Measurements from ENCODE around the gene DIRAS3.
"Not testable (repeated sequence)": the region's sequence is repeated elsewhere in the genome, so short reads cannot be mapped to it uniquely, and the experiment has no call there.

Gene DIRAS3

GRCh38 chr1:68049941-68050878 lies at the start of gene DIRAS3:
Gene DIRAS3, minus strand, starts transcription at chr1:68050627. Its CDS starts 3,330 bp downstream, at chr1:68047297.
- Histone ChIP-seq H3K27me3 (ENCODE audit: insufficient read depth, low read length) (no peaks in the 10 kb centered on the region), H3K36me3 (ENCODE audit: insufficient read depth, low read depth, low read length) (no peaks in the 10 kb centered on the region), H3K27ac (ENCODE audit: low read length) (no peak within 1 kb of the TSS), H3K4me3 (ENCODE audit: low read length) (no peak within 1 kb of the TSS), H3K4me1 (ENCODE audit: insufficient read depth, low read length) (peaks cover 8% of the 10 kb centered on the region), H3K9me3 (ENCODE audit: insufficient read depth, low read depth, low read length) (no peaks in the 10 kb centered on the region; the same call in 1 of the 2 replicates), H3K9ac (ENCODE audit: low read depth, low read length) (no peak within 1 kb of the TSS)

DNA sequence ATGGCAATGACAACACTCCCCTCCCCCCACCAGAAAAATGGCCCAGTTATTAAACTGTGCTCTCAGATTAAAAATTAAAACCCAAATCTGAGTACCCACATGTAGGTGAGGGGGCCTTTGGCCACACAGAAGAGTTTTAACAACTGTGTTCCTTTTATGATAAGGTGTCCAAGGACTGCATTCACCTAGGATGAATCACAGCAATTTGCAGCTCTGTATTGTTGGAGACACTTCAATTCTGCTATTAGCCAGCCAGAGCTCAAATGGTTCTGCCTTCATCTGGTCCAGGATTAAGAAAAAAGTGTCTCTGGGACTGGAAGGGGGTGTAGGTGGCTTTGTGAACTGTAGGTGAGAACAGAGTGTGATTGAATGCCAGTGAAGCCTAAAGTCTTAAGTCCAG lies 43.3 kb upstream of the DIRAS3 start:
- no peaks in the 10 kb centered on the region for H3K4me1 ChIP-seq (ENCODE audit: insufficient read depth, low read length)
- no peak overlapping the region for H3K4me3 ChIP-seq (ENCODE audit: low read length)
- H3K9me3 ChIP-seq (ENCODE audit: insufficient read depth, low read depth, low read length) = no peaks in the 10 kb centered on the region
- no peaks in the 10 kb centered on the region for H3K36me3 ChIP-seq (ENCODE audit: insufficient read depth, low read depth, low read length)
- no peaks in the 10 kb centered on the region for H3K27me3 ChIP-seq (ENCODE audit: insufficient read depth, low read length)
- H3K27ac ChIP-seq (ENCODE audit: low read length) = no peak overlapping the region
- no peak overlapping the region for H3K9ac ChIP-seq (ENCODE audit: low read depth, low read length)

- H3K27ac ChIP-seq (ENCODE audit: low read length) = no peak overlapping the region
- no peak overlapping the region for H3K4me3 ChIP-seq (ENCODE audit: low read length)
- no peaks in the 10 kb centered on the region for H3K36me3 ChIP-seq (ENCODE audit: insufficient read depth, low read depth, low read length)
- no peak overlapping the region for H3K9ac ChIP-seq (ENCODE audit: low read depth, low read length)
- no peaks in the 10 kb centered on the region for H3K9me3 ChIP-seq (ENCODE audit: insufficient read depth, low read depth, low read length)
- no peaks in the 10 kb centered on the region for H3K4me1 ChIP-seq (ENCODE audit: insufficient read depth, low read length)
- no peaks in the 10 kb centered on the region for H3K27me3 ChIP-seq (ENCODE audit: insufficient read depth, low read length)
Measured at GRCh38 chr1:68087184-68087583, 36.8 kb upstream of the DIRAS3 start.

DNA sequence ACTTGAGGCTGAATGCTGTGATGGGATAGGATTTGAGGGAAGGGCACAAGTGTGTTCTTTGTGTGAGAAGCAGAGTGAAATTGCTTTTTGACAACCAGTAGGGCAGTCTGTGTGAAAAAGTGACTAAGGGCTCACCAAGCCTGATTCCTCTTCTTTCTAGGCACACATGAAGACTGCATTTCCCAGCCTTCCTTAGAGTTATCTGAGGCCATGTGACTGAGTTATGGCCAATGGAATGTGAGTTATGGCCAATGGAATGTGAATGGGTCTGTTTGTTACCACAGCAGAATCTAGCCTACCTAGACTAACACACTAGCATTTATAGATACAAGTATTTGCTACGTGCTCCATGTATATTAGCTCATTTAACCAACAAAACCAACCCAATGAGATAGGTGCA lies 35.3 kb upstream of the DIRAS3 start:
- no peaks in the 10 kb centered on the region for H3K4me1 ChIP-seq (ENCODE audit: insufficient read depth, low read length)
- H3K9me3 ChIP-seq (ENCODE audit: insufficient read depth, low read depth, low read length) = no peaks in the 10 kb centered on the region
- H3K27me3 ChIP-seq (ENCODE audit: insufficient read depth, low read length) = no peaks in the 10 kb centered on the region
- H3K9ac ChIP-seq (ENCODE audit: low read depth, low read length) = no peak overlapping the region
- no peak overlapping the region for H3K27ac ChIP-seq (ENCODE audit: low read length)
- H3K4me3 ChIP-seq (ENCODE audit: low read length) = no peak overlapping the region
- no peaks in the 10 kb centered on the region for H3K36me3 ChIP-seq (ENCODE audit: insufficient read depth, low read depth, low read length)

GRCh38 chr1:68083686-68084085 lies 33.3 kb upstream of the DIRAS3 start:
- H3K27ac ChIP-seq (ENCODE audit: low read length) = no peak overlapping the region
- no peak overlapping the region for H3K4me3 ChIP-seq (ENCODE audit: low read length)
- H3K9me3 ChIP-seq (ENCODE audit: insufficient read depth, low read depth, low read length) = no peaks in the 10 kb centered on the region
- H3K9ac ChIP-seq (ENCODE audit: low read depth, low read length) = no peak overlapping the region
- no peaks in the 10 kb centered on the region for H3K4me1 ChIP-seq (ENCODE audit: insufficient read depth, low read length)
- no peaks in the 10 kb centered on the region for H3K36me3 ChIP-seq (ENCODE audit: insufficient read depth, low read depth, low read length)
- H3K27me3 ChIP-seq (ENCODE audit: insufficient read depth, low read length) = no peaks in the 10 kb centered on the region

DNA sequence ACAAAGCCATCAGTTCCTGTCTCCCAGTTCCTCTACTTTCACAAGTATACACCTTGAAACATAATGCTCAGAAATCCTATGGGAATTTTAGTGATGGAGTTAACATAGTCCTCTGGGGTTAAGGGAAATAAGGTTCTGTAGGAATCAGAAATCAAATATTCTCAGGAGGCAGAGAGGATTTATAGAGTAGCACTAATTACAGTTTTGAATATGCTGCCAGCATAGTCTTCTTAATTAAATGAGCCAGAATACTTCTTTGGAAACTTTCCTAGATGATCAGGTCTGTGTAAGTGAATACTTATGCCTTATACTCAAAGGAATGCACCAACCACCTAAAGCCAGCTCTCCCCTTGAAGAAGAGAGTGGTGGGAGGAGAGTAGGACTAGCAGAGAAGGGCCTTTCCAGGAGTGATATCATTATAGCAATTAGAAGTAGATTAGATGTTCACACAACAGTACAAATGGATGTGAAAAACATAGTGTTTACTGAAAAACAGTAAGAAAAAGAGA lies 31.4 kb upstream of the DIRAS3 start:
- H3K36me3 ChIP-seq (ENCODE audit: insufficient read depth, low read depth, low read length) = no peaks in the 10 kb centered on the region
- H3K9me3 ChIP-seq (ENCODE audit: insufficient read depth, low read depth, low read length) = no peaks in the 10 kb centered on the region
- no peak overlapping the region for H3K9ac ChIP-seq (ENCODE audit: low read depth, low read length)
- H3K4me1 ChIP-seq (ENCODE audit: insufficient read depth, low read length) = no peaks in the 10 kb centered on the region
- H3K4me3 ChIP-seq (ENCODE audit: low read length) = no peak overlapping the region
- no peaks in the 10 kb centered on the region for H3K27me3 ChIP-seq (ENCODE audit: insufficient read depth, low read length)
- H3K27ac ChIP-seq (ENCODE audit: low read length) = no peak overlapping the region

GRCh38 chr1:68078647-68079046 lies 28.2 kb upstream of the DIRAS3 start:
- Histone ChIP-seq H3K27me3 (ENCODE audit: insufficient read depth, low read length) (no peaks in the 10 kb centered on the region), H3K4me1 (ENCODE audit: insufficient read depth, low read length) (no peaks in the 10 kb centered on the region), H3K9ac (ENCODE audit: low read depth, low read length) (no peak overlapping the region), H3K36me3 (ENCODE audit: insufficient read depth, low read depth, low read length) (no peaks in the 10 kb centered on the region), H3K4me3 (ENCODE audit: low read length) (no peak overlapping the region), H3K27ac (ENCODE audit: low read length) (no peak overlapping the region), H3K9me3 (ENCODE audit: insufficient read depth, low read depth, low read length) (no peaks in the 10 kb centered on the region)

GRCh38 chr1:68074472-68074871 lies 24.0 kb upstream of the DIRAS3 start:
- Histone ChIP-seq H3K27me3 (ENCODE audit: insufficient read depth, low read length) (no peaks in the 10 kb centered on the region), H3K9me3 (ENCODE audit: insufficient read depth, low read depth, low read length) (no peaks in the 10 kb centered on the region), H3K27ac (ENCODE audit: low read length) (no peak overlapping the region), H3K4me3 (ENCODE audit: low read length) (no peak overlapping the region), H3K4me1 (ENCODE audit: insufficient read depth, low read length) (peaks cover 4% of the 10 kb centered on the region; the same call in 1 of the 2 replicates), H3K9ac (ENCODE audit: low read depth, low read length) (no peak overlapping the region), H3K36me3 (ENCODE audit: insufficient read depth, low read depth, low read length) (no peaks in the 10 kb centered on the region)

DNA sequence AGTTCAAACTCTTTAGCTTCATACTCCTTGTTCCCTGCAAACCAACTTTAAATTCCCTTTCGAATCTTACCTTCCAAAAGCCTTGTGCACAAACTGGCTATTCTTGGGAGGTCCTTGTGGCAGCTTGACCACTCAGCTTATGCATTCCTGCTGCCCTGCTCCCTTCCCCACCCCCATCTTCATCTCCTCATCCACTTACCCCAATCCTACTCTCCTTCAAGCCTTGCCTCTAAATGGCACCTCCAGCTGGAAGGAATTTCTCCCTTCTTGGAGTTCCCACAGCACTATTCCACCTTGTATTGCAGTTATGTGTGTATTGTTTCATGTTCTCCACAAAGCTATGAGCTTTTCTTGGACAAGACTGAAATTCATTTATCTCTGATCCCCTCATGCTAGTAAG lies 15.3 kb upstream of the DIRAS3 start:
- Histone ChIP-seq H3K27ac (ENCODE audit: low read length) (no peak overlapping the region), H3K27me3 (ENCODE audit: insufficient read depth, low read length) (no peaks in the 10 kb centered on the region), H3K4me1 (ENCODE audit: insufficient read depth, low read length) (no peaks in the 10 kb centered on the region), H3K9me3 (ENCODE audit: insufficient read depth, low read depth, low read length) (no peaks in the 10 kb centered on the region), H3K9ac (ENCODE audit: low read depth, low read length) (no peak overlapping the region), H3K36me3 (ENCODE audit: insufficient read depth, low read depth, low read length) (no peaks in the 10 kb centered on the region), H3K4me3 (ENCODE audit: low read length) (no peak overlapping the region)

DNA sequence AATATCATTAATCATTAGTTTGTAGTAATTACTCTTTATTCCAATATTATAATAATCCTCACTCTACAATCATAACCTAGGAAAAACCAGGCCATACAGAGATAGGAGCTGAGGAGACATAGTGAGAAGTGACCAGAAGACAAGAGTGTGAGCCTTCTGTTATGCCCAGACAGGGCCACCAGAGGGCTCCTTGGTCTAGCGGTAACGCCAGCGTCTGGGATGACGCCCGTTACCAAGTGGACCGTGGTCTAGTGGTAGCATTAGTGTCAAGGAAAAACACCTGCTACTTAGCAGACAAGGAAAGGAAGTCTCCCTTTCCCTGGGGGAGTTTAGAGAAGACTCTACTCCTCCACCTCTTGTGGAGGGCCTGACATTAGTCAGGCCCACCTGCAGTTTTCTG lies 7.6 kb upstream of the DIRAS3 start:
- H3K9ac ChIP-seq (ENCODE audit: low read depth, low read length); H3K27ac ChIP-seq (ENCODE audit: low read length); H3K36me3 ChIP-seq (ENCODE audit: insufficient read depth, low read depth, low read length); H3K4me3 ChIP-seq (ENCODE audit: low read length); H3K9me3 ChIP-seq (ENCODE audit: insufficient read depth, low read depth, low read length); H3K4me1 ChIP-seq (ENCODE audit: insufficient read depth, low read length); H3K27me3 ChIP-seq (ENCODE audit: insufficient read depth, low read length): not testable (repeated sequence)

GRCh38 chr1:68057564-68057963 lies 7.1 kb upstream of the DIRAS3 start:
- peaks cover 8% of the 10 kb centered on the region for H3K4me1 ChIP-seq (ENCODE audit: insufficient read depth, low read length)
- H3K9me3 ChIP-seq (ENCODE audit: insufficient read depth, low read depth, low read length) = no peaks in the 10 kb centered on the region
- H3K4me3 ChIP-seq (ENCODE audit: low read length) = no peak overlapping the region
- no peak overlapping the region for H3K27ac ChIP-seq (ENCODE audit: low read length)
- H3K36me3 ChIP-seq (ENCODE audit: insufficient read depth, low read depth, low read length) = no peaks in the 10 kb centered on the region
- H3K9ac ChIP-seq (ENCODE audit: low read depth, low read length) = no peak overlapping the region
- no peaks in the 10 kb centered on the region for H3K27me3 ChIP-seq (ENCODE audit: insufficient read depth, low read length)

GRCh38 chr1:68057050-68057449 lies 6.6 kb upstream of the DIRAS3 start:
- Histone ChIP-seq H3K27ac (ENCODE audit: low read length) (no peak overlapping the region), H3K4me3 (ENCODE audit: low read length) (no peak overlapping the region), H3K36me3 (ENCODE audit: insufficient read depth, low read depth, low read length) (no peaks in the 10 kb centered on the region), H3K4me1 (ENCODE audit: insufficient read depth, low read length) (peaks cover 8% of the 10 kb centered on the region), H3K9ac (ENCODE audit: low read depth, low read length) (no peak overlapping the region), H3K27me3 (ENCODE audit: insufficient read depth, low read length) (no peaks in the 10 kb centered on the region), H3K9me3 (ENCODE audit: insufficient read depth, low read depth, low read length) (no peaks in the 10 kb centered on the region)

All from iPS-20b (cell line).